Activated CD4-positive, alpha-beta T cell treated with anti-CD3 and anti-CD28 coated beads for 24 hours (primary cell): ENCODE results near the gene SLC25A13.
"Not testable (repeated sequence)": the region's sequence is repeated elsewhere in the genome, so short reads cannot be mapped to it uniquely, and the experiment has no call there.

ENCODE experiments used
- DNase-seq, 2 donors: peaks; one replicate each; pipeline ENCODE4 v3.0.0-alpha.2; 2020; ENCODE audit warnings: low read depth in 2 of 2

The SLC25A13 gene

DNA sequence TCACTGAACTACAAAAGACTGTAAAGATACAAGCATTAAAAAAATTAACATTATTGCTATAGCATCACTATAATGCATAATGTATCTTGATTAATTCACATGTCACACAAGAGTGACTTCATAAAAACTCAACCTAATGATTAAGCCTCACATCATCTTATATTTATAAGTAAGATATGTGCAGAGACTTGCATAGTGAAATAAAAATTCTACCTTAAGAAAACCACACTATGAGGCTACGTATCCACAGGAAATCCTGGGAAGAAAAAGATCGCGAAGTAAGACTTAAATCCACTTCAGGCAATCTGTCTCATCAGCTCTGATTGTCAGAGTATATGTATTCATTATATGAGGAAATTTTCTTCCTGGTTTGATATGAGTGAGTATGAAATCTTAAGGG lies 160.0 kb downstream of the SLC25A13 start:
- DNase-seq, result no peak

GRCh38 chr7:96157856-96158255 lies 164.0 kb downstream of the SLC25A13 start:
- DNase-seq, result no peak

DNA sequence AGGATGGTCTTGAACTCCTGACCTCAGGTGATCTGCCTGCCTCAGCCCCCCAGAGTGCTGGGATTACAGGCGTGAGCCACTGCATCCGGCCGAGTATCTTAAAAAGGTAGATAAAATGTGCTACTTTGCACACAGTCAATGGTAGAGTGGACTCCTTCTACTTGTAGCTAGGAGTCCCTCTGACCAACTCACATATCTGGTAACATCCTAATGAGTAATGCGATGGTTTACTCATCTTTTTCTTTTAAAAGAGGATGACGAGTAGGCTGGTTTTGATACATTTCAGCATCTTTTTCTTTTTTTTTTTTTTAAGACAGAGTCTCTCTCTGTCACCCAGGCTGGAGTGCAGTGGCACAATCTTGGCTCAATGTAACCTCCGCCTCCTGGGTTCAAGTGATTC lies 167.4 kb downstream of the SLC25A13 start:
- DNase-seq, result not testable (repeated sequence)

- no peak for DNase-seq
Observed at GRCh38 chr7:96152706-96153105, 169.2 kb downstream of the SLC25A13 start.

DNA sequence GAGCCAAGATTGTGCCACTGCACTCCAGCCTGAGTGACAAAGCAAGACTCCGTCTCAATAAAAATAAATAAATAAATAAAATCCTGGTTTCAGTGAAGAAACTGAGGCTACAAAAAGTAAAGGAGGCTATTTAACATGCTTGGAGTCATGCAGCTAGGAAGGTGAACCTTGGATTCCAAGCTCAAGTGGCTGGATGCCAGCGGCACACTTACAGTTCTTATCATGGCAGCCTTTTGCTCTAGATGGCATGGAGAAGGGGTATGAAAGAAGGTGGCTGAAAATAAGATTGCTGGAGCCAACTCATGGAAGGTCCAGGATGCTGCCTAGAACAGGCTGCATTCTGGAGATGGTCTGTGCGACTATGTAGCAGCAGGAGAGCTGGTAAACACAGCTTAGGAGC lies 170.0 kb downstream of the SLC25A13 start:
- no peak for DNase-seq

- DNase-seq, result no peak
Observed at GRCh38 chr7:96144260-96144526, 177.7 kb downstream of the SLC25A13 start.

GRCh38 chr7:96143495-96144259 lies 178.2 kb downstream of the SLC25A13 start:
- no peak for DNase-seq

DNA sequence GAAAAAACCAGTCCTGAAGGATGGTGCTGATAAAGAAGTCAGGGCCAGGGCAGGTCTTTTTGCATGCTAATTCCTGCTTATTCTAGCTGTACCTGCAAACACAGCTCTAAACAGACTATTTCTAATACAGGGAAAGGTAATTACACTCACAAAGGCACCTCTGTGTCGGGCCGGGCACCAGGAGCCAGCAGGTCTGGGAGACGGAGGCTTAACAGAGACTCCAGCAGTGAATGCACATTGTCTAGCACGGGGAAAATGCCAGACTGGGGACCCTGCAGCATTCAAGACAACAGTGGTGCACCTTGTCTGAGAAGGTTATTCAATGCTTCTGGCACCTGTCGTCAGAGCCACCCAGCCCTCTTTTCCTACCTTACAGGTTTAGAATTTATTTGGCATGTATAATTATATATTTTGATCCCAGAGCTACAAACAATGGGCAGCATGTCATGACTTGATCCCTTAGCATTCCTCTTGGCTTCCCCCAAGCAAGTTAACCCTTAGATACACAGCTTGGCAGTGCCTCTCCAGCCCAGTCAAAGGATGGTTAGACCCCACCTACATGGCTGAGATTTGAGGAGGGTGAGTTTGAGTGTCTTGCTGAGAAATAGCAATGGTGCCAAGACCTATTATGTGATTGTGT lies 185.2 kb downstream of the SLC25A13 start:
- no peak for DNase-seq

DNA sequence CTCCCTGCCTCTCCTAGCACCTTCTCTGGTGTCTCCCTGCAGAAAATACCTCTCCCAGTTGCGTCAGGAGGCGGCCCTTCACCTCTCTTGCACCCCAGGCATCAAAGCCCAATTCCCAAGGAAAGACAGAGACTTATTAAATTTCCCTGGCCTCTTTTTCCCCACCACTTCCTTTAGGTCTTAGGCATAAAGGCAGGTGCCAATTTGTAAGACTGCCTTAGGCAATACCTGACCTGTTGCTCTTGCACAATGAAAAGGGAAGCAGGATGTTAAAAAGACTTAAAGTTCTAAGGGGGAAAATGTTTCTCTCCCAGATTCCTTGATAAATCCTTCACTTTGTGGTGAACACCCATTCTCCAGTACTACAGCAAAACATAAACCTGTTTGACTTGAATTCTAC lies 186.7 kb downstream of the SLC25A13 start:
- DNase-seq, result no peak

DNA sequence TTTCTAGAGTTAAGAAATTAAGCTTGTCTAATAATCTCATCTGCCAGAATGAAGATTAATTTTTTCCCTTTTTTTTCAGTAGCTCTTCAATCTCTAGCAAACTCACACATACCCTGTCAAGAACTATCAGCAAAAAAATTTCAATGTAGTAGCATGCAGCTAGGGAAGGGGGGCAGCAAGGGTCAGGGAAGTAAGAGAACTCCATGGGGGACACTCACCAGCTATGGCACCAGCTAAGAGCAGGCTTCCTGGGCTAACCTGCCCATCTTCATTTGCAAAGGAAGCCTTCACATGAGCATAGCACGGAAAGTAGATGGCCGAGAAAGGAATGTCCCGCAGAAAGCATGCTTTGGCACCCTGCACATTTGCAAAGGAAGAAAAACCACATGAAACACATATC lies 190.4 kb downstream of the SLC25A13 start:
- DNase-seq, result no peak

DNA sequence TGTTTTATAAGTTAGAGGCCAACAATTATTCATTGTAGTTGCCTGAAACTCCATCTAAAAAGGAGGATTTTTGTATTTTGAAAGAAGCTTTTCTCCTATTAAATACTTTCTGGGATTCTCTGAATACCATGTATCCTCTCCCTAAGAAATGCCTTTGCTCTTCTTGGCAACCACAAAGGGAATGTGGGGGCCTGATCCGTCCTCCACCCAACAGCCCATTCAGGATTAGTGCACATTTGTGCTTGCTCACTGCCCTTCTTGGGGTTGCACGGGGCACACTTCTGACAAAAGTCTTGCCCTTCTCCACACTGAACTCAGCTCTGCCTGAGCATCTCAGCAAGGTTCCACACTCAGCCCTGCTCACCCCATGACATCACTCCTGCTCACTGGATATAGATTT lies 194.2 kb downstream of the SLC25A13 start:
- DNase-seq, result no peak

GRCh38 chr7:96126382-96126781 lies 195.5 kb downstream of the SLC25A13 start:
- DNase-seq, result no peak

DNA sequence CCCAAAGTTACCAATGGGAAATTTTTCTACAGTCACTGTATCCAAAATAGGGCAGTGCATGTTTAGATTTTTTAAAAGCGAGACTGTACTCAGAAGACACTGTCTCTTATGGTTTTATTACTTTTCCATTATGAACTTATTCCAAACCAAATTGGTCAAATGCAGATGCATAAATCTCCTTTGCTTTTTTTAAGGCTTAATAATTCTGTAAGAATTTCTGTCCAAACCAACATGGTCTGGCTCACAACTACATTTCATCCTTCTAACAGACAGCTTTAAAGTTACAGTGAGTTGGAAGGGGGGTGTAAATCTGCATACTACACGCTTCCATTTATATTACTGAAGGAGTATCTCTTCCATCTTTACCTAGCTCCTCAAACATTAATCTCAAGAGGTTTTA lies 199.2 kb downstream of the SLC25A13 start:
- DNase-seq, result no peak

- DNase-seq, result no peak
Observed at GRCh38 chr7:96121752-96122151, 200.1 kb downstream of the SLC25A13 start.

- DNase-seq, result no peak
Observed at GRCh38 chr7:96120445-96121225, 201.3 kb downstream of the SLC25A13 start.

DNA sequence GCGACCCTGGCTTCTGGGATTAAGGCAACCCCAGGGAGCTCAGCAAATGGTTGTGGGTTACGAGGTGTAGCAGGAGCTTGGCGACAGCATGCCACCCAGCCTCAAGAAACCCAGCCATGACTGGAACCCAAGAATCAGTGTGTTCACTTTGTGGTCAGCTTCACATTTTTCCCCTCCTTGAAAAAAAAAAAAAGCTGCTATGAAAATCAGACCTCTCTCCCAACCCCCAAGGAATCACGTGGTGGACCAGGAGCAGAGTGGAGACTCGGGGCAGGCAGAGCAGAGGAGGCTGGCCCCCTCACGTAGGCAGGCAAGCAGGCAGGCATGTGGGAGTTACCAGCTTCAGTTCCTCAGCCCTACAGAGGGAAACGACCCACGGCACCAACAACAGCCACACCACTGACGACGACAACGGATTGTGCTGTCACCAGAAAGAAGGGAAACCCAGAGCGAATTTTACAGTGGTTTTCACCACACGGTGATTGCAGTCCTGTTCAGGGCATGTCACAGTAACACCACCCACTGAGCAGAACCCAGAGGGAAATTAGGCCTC lies 203.4 kb downstream of the SLC25A13 start:
- no peak for DNase-seq

- DNase-seq, result no peak
Observed at GRCh38 chr7:96116173-96116572, 205.7 kb downstream of the SLC25A13 start.

GRCh38 chr7:96114190-96114589 lies 207.7 kb downstream of the SLC25A13 start:
- DNase-seq, result no peak

DNA sequence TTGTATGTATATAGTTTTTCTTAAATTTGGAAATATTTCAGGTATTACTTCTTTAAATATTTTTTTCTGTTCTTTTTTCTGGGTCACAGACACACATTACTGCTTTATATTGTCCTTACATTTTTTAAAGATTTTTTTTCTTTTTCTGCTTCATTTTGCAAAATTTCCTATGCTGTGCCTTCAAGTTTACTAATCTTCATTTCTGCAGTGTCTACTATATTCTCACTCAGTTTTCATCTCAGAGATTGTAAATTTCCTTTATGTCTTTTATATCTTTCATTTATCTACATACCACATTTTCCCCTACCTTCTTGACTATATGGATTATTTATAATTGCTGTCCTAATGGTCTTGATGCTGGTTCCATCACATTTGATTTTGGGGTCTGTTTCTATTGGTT lies 210.5 kb downstream of the SLC25A13 start:
- no peak for DNase-seq

DNA sequence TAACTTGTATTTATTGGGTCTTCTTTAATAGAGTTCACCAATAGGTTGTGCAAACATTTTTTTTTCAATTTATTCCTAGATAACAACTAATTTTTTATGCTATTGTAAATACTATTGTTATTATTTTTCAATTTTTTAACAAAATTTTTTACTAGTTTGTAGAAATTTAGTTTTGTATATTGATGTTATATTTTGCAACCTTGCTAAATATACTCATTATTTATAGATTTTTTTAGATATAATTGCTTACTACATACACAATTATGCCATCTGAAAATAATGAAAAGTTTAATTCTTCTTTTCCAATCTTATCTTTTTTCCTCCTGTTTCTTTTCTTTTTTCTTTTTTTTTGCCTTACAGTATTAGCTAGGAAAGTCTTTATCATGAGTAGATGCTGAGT lies 216.9 kb downstream of the SLC25A13 start:
- DNase-seq, result no peak

DNA sequence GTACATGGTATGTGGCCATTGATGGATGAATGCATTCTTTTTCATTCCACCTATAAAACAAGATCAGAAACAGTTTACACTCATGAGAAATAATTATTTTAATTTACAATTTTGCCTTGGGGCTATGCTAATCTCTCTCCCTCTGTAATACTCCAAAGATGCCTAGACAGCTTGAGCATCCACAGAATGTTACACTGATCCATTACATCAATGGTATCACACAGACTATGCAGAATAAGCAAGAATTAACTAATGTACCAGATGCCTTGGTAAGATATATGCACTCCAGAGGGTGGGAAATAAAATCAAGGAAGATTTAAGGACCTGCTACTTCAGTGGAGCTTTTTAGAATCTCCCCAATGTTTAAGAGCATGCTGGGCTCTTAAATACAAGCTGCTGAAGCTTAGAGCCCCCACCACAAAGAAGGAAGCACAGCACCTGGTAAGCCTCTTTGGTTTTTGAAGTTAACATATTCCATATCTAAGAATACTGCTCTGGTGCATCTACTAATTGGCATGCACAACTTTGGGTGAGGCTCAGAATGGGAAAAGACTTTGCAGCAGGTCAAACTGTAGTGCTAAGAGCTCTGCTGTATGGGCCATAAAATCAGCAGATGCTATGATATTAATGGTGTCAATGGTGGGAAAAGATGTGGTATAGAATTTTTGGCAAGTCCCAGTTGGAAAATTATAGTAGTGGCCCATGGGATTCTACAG lies 219.6 kb downstream of the SLC25A13 start:
- no peak for DNase-seq

DNA sequence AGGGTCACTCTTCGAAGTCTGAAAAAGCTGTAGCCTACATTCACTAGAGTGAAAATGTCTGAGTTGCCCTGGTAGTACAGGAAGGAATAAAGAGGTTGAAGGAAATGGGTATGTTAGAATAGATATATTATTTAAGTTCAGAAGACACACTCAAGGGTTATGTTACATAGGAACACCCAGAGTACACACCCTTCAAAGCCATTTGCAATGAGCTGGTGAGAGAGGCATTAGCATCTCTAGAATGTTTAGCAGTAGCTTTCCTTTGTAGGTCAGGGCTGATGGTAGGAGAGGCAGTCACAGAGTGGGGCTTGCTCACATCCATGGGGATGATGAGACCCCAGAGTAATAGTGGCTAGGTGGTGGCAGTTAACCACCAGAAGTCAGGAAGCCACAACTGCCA lies 221.2 kb downstream of the SLC25A13 start:
- no peak for DNase-seq
